SK-MEL-5 (cell line): ENCODE measurements around the gene NDUFB4. TPM values are rescaled to one million over a fixed set of nuclear protein-coding genes. Genes with fewer than 3 reads are reported as not detected.
A peak's percentile ranks its signal among the peaks of the same experiment; 100 is the strongest.

Experiments
- DNase-seq: peaks from one replicate; pipeline ENCODE4 v3.0.0-alpha.2; 2016; ENCODE audit warnings: low read depth, low spot score
- in situ Hi-C: cut with HindIII; loops from 2 replicates; pipeline ENCODE4 v1.10.0; 2016; ENCODE audit warnings: low sequenced_read_pairs, high pct_unique_total_duplicates, low pct_unique_long_range_greater_than_20kb
- polyA plus RNA-seq, 2 experiments: library from polyadenylated mRNA; depleted of rRNA; stranded (reverse); fragments of >200 nt; gene quantifications; 2 replicates each; pipeline ENCODE4 v1.2.3, GENCODE V29; 2015
- total RNA-seq: library from RNA; depleted of rRNA; stranded (reverse); fragments of >200 nt; shearing (Covaris generic); gene quantifications from 2 replicates; pipeline ENCODE4 v1.2.3, GENCODE V29; 2014; rRNA removed

NDUFB4 gene
- 291 and 293 TPM in 2 replicates for total RNA-seq
- 273 and 305 TPM in 2 replicates for polyA plus RNA-seq (2015; cell fraction: cytosol; rRNA removed)
- 23.1 and 58.8 TPM in 2 replicates for polyA plus RNA-seq (2015; cell fraction: nucleus; rRNA removed)

GRCh38 chr3:120596116-120596852 is at the start of gene NDUFB4:
Gene NDUFB4 (plus strand): TSS chr3:120596336. CDS start chr3:120596360, 24 bp downstream.
- peak; percentile 99 for DNase-seq
- in situ Hi-C loops, result no loop called here

GRCh38 chr3:120550546-120550945 is 45.6 kb upstream of the NDUFB4 start:
- in situ Hi-C loops, result no loop called here
- DNase-seq, result peak; percentile 63

GRCh38 chr3:120552184-120553172 is 43.7 kb upstream of the NDUFB4 start:
- in situ Hi-C loops, result no loop called here
- DNase-seq, result peak; percentile 95

GRCh38 chr3:120554812-120555606 is 41.1 kb upstream of the NDUFB4 start:
- in situ Hi-C loops, result no loop called here
- DNase-seq, result no peak

GRCh38 chr3:120555657-120556509 is 40.3 kb upstream of the NDUFB4 start:
- in situ Hi-C loops, result no loop called here
- no peak for DNase-seq

GRCh38 chr3:120557115-120557514 is 39.0 kb upstream of the NDUFB4 start:
- in situ Hi-C loops, result no loop called here
- DNase-seq, result no peak

GRCh38 chr3:120558771-120559241 is 37.3 kb upstream of the NDUFB4 start:
- DNase-seq, result peak; percentile 85
- in situ Hi-C loops, result no loop called here

- in situ Hi-C loops, result no loop called here
- peak; percentile 52 for DNase-seq
These were observed 36.7 kb upstream of the NDUFB4 start for GRCh38 chr3:120559242-120560061.

GRCh38 chr3:120560304-120561250 is 35.6 kb upstream of the NDUFB4 start:
- no peak for DNase-seq
- in situ Hi-C loops, result no loop called here

- in situ Hi-C loops, result no loop called here
- DNase-seq, result peak; percentile 77
These were observed 34.7 kb upstream of the NDUFB4 start for GRCh38 chr3:120561251-120562045.

GRCh38 chr3:120563356-120564022 is 32.6 kb upstream of the NDUFB4 start:
- in situ Hi-C loops, result no loop called here

GRCh38 chr3:120566243-120566975 is 29.7 kb upstream of the NDUFB4 start:
- no peak for DNase-seq
- in situ Hi-C loops, result no loop called here

More at GRCh38 chr3:120563356-120564022, 32.6 kb upstream of the NDUFB4 start:
- no peak for DNase-seq
